GM21528 (cell line): ENCODE results near the gene ZNF366.

ENCODE experiments used
- ATAC-seq: cut with Tn5 transposase; IDR thresholded peaks from one replicate; pipeline ENCODE4 v1.9.1; 2021; ENCODE audit warnings: mild to moderate bottlenecking, moderate library complexity; ENCODE audit not compliant: unreplicated experiment, low FRiP score

Gene ZNF366

DNA sequence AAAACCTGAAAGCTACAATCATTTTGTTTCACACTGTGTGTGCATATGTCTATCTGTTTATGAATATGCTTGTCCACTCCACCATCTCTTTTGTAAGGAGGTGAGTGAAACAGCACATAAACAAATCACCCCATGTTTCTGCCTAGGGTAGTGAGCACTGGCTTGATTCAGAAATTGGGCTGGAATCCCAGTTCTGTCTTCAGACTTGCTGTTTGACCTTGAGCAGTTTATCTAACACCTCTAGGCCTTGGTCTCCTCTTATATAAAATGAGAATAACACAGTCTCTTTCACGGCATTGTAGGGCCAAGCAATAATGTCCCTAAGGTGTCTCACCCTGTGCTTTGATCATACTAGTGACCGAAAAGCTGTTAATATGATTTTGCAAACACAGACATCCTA, 61.2 kb downstream of the ZNF366 start:
- no peak for ATAC-seq

DNA sequence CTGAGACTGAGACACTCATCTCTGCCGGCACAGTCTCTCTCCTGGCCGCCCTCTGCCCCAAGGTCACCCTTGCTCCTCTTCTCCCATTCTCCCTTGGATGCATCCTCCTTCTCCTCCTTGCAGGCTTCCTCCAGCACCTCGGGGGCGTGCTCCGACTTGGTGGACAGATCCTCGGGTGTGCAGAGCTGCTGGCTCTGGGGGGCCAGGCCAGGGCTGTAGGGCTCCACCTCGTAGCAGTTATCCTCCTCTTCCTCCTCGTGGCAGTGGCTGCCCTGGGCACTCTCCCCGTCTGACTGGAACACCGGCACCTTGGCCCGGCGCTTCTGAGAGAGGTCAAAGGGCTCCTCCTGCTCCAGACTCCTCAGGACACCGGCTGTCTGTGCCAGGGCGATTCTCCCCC, 63.3 kb downstream of the ZNF366 start:
- ATAC-seq, result no peak

DNA sequence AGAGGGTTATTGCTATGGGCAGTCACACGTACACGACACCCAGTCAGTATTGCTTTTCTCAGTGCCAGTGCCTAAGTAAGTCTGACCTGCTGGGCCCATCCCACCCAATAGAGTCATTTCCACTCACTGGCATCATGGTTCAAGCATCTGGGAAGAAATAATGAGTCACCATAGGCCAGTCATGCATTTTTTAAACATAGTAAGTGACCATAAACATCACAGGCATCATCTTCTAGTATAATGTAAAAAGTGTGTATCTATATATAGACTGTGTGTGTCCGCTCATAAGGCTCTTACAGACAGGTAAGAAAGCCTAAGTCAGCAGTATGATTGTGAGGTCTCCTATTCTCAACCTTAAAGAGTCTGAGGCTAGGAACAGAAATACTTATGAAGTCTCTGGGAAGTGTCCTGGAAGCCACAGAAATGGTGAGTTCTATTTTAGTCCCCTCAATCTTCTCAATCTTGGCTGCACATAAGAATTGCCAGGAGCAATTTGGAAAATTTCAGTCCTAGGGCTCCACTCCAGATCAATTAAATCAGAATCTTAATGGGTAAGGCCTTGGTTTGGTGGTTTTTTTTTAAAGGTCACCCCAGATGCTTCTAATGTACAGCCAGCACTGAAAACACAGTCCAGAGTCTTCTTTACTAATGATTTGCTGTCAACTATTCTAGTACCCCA, 65.2 kb downstream of the ZNF366 start:
- no peak for ATAC-seq

DNA sequence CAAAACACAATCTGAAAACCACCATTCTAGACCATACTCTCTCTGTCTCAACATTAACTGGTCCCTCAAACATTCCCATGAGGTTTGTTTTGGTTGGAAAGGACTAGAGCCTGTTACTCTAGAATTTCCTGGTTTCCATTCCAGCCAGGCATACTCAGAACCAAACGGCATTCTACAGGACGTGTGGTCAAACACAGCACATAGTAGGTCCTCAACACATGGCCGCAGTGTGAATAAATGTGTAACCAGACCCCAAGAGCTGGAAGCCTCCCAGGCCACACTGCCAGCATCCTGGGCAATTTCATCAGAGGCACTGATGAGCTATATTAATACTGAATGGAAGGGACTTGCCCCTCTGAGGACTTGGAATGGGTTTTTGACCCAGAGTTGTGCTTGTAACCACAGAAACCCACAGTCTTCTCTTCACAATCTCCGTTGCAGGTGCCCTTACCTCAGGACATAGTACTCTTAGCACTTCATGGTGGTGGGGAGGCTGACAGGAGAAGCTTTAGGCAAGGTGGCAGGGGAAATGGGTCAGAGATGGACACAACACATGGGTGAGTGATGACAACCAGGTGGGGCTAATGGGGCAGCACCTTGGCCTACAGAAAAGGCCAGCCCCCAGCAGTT, 66.0 kb downstream of the ZNF366 start:
- no peak for ATAC-seq

DNA sequence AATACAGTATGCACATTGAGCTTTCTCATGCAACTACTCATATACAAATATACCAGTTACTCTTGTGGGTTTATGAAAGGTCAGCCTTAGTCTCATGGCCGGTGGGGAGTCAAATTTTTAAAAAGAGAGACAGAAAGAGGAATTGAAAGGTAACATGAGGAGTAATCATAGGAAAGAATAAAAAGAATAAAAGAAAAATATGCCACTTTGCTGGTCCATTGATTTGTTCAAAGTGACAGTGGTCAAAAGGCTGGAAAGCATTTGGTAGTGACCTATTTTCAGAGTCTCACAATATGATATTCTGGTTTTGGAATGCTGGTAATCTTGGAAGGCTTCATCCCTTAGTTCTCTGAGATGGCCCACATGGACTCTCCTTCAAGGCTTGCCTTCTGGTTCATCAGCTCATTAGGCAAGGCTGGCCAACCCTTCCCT, 67.0 kb downstream of the ZNF366 start:
- ATAC-seq, result no peak

DNA sequence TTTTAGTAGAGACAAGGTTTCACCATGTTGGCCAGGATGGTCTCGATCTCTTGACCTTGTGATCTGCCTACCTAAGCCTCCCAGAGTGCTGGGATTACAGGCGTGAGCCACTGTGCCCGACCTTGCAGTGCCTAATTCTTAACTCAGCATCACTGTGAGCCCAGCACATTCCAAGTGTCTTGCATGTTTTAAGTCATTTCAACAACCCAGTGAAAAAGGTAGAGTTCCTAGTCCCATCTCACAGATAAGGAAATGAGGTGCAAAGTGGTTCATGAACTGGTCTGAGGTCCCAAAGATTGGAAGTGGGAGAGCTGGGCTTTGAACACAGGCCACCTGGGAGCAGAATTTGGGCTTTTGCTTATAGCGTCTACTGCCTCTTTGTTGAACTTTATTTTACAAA, 68.0 kb downstream of the ZNF366 start:
- no peak for ATAC-seq

DNA sequence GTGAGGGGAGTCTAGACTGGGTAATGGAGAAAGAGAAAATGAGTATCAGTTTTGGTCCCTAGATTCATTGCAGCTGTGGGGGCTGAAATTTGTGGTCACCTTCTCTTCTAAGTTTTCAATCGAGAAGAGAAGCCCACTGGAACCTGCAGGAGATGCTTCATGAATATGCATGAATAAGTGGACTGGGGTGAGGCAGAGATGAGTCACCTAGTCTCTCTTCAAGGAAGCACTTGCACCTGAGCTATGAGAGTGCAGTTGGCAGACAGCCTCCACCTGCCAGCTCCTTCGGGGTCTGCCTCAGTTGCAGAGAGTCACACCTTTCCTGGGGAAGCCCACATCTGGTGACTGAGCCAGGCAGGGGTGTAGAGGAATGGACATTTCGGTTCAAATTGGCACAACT, 69.1 kb downstream of the ZNF366 start:
- no peak for ATAC-seq

DNA sequence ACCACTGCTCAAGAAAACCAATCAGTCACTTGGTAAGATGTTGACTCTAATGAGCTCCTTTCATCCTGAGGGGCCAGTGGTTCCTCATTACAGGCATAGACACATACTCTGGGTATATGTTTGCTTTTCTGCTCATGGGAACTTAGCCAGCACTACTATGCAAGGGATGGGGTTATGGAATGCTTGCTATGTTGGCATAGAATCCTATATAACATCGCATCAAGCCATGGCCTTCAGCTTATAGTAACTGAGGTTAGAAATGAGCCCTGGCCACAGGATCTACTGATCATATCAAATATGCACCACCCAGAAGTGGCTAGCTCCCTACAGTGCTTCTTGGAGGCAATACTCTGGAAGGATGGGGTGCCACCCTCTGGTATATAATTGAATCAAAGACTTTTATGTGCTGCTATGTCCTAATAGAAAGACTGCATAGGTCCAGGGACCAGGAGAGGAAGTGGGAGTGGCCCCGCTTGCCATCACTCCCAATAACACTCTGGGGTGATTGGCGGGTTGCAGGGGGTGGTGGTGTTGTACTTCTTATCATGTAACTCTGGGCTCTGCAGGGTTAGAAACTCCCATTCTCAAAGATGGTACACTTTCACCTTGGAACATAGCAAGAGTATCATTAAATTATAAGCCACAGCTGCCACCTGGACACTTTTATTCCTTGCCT, 70.3 kb downstream of the ZNF366 start:
- no peak for ATAC-seq

DNA sequence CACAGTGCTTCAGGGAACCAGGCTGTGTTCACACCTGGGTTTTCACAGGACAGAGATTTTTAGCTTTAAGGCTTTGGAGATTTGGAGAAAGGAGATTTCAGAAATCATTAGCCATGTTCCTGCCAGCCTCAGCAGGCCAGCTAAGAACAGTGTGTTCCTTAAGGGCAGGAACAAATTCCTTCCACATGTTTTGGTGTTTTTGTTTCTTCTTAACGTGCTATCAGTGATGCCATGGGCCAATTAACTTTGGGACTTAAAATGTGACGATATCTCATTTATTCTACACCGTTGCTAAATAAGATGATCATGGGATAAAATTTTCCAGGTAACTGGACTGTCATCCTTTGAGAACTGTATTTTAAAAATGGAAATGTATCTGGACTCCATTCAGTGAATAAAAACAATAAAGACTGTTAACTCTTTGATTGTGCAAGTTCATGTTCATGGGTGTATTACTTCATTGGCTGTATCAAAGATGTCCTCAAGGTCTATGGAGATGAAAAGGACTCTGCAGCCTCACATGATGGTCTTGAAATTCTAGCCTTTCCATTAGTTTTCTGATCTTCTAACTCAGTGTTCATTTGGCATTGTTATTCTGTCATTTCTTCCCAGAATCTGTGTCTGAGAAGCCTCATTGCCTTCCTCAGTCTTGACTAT, 72.3 kb downstream of the ZNF366 start:
- ATAC-seq, result no peak

DNA sequence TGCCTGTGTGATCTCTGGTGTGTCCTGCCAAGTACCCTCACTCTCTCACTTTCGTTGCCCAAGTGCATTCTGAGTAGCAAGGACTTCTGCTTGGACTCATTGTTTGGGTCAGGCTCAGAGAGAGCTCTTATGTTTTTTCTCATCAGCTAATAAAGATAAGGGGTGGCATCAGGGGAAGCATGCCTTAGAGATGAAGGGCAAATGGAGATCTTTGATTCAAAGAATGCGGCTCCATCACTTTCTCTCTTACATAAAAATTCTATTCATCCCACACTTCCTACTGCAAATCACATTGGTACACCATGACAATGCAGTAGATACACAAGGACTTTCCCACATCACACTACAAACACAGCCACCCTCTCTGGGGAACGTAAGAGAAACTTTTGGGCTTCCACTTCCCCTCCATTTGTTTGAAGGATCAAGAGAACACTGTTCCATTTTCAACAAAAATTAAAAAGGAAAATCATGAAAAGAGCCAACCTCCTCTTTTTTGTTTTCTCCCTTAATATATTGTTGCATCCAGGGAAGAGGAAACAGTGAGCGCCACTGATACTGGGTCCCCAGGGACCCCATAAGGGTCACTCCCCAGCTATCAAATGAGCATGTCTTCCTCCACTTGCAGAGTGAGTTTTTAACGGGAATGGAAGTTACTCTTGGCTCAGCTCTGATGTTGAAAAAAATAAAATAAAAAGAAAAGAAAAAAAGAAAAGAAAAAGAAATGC, 73.0 kb downstream of the ZNF366 start:
- no peak for ATAC-seq

DNA sequence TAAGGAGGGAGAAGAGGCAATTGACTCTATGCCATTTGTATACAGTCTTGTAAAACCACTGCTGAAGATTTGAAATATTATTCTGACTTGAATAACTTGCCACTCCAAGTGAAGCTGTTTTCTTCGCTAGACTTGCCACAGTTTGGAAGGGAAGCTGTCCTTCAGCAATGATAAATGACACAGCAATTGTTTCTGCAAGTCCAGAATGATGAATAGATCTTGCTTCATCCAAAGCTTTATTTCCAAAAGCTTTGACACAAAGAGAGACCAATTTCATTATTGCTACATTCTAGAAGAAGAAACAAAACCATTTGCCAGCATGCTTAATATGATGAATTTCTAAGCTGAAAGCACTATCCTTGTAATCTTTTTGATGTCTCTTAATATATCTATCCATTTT, 73.7 kb downstream of the ZNF366 start:
- no peak for ATAC-seq

DNA sequence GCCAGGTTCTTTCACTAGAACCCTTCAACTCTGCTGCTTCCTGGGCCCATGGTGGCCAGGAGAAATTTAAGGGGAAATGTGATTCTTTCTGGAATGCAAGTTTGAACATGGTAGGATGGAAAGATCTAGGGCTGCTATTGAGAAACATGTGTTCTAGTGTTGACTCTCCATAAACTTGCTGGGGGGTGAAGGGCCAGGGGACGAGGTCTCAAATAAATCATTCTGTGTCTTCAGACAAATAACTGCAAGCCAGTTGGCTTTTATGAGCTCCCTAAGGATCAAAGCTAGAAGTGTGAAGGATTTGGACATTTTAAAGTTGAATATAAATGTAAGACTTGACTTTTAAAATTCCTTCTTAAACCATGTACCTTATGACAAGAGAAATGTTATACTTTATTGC, 78.5 kb downstream of the ZNF366 start:
- ATAC-seq, result no peak

DNA sequence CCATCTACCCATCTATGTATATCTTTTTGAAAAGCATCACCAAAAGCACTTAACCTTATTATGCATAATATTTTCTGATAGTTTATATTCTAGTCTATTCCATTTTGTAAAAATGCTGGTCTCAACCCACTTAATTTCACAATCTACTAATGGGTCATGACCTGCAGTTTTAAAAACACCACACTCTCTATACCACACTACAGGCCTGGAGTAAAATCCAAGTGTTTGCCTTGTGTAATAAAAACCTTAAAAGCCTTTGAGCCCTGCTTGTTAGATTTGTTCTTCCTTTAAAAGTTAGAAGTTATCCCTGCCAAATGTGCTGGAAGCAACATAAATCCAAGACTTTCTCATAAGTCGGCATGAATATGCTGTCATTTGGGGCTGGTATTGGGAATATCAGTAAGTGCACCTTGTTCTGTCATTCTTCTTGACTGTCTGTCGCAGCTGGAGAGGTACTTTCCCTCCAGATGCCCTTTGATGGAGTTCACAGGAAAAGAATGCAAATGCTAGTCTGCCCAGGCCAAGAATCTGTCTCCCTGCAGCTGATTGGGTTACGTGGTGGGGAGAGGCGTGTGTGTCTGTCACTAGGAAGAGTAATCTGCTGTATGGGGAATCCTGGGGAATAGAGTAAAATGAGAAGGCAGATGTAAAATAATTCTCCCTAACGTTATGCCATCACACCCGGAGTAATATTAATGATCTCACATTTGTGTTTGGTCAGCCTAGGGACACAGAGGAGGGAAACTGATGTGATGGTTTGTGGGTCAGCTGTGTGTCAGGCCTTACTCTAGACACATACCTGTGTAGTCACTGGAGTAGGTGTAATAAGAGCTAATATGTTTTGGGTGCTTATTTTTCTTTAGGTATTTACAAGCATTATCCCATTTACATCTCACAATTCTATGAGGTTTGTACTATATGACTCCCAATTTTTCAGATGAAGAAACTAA, 79.4 kb downstream of the ZNF366 start:
- ATAC-seq, result no peak

DNA sequence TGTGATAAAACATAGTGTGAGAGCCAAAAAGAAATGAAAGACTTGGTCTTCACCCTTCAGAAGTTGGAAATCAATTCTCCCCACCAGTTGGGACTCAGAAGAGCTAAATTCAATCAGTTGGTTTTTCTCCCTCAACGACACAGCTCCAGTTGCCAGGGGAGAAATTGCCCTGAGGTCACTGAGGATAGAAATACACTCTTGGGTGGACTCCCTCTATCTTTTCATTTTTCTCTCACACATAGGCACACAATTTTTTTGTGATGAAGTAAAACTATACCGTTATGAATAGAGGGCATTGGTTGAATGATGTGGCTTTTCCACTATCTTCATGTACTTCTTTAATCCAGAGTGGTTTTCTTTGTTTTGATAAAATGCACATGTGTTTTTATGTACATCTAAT, 80.2 kb downstream of the ZNF366 start:
- no peak for ATAC-seq

DNA sequence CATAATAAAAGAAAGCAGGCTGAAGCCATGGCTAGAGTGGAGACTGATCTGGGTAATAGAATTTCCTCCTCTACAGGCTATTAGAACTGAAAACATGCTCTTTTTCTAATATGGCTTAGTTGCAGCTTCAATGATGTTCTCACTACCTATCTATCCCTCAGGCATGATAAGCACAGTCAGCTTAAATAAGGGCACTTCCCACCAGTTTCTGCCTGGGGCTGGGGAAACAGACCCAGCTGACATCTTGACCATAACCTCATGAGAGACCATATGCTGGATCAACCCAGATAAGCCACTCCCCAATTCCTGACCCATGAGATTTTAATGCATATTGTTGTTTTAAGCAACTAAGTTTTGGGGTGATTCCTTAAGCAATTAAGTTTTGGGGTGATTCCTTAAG, 81.2 kb downstream of the ZNF366 start:
- ATAC-seq, result no peak

DNA sequence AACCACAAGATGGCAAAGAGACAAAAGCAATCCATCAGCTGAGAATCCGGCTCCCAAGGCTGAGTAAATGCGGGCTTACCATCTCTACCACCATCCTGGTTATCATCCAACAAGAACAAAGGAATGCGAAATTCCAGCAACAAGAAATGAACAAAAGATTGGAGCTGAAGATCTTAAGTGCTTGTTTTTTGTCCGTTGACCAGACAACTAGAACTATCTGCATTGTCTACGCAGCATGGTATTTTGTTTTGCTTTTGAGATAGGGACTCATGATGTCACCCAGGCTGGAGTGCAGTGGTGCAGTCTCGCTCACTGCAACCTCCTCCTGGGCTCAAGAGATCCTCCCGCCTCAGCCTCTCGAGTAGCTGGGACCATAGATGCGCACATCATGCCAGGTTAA, 88.9 kb downstream of the ZNF366 start:
- ATAC-seq, result no peak

DNA sequence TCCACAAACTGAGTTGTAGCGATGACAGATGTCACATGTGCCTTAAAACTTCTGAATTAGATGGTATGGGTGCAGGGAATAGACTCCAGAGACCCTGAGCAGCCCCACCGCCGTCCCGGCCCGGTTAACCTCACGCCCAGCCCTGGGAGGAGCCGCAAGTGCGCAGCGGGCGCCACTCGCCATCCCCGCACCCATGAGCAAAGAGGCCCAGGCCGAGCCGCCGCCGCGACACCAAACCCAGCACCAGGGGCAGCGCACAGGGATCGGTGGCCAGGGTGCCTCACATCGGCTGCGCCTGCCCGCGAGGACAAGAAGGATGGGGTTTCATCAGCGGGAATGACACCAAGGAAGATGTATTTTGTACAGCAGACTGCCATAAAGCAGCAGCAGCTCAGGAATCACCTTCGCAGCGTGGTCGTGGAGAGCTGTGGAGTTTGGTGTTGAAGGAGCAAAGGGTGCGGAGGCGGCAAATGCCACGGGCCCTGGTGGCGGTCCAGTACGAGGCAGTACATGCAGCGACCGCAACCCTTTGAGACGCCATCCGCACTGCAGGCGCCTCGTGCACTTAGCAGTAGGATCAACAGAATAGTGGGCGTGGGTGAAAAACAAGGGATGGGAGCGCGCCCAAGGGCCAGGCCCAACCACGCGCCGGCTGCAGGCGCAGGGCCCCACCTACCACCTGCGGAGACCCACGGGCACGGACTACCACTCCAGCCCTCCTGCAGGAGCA, 89.7 kb downstream of the ZNF366 start:
- no peak for ATAC-seq

DNA sequence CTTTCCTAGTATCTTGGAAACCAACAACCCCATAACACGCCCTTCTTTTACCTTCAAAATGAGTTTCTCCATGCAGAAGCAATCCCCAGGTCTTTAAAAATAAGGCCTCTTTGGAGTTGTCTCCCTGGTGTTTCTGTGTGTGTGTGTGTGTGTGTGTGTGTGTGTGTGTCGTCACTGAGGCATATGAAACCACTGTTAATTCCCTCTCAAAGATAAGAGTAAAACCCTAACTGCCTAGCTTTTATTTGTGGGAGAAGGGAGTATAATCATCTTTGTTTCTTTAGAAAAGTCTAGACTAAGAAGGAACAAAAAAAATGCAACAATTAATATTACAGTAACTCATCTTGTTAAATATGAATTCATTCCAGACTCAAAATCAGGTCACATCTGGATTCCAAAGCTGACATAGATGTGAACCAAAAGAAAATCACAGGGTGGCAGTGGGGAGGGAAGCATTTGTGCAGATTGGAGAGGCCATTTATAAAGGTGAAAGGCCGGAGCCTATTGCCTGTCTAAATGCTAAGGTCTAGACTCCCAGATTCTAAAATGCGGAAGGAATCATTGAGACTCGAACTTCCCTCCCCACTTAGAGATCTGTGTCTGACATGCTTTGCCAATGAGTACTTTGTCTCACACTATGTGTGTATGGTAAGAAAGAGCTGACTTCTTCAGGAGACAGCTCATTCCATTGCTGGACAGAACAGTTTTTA, 91.4 kb downstream of the ZNF366 start:
- ATAC-seq, result no peak
